Measurements from ENCODE around the gene TSPAN3.

Gene TSPAN3

DNA sequence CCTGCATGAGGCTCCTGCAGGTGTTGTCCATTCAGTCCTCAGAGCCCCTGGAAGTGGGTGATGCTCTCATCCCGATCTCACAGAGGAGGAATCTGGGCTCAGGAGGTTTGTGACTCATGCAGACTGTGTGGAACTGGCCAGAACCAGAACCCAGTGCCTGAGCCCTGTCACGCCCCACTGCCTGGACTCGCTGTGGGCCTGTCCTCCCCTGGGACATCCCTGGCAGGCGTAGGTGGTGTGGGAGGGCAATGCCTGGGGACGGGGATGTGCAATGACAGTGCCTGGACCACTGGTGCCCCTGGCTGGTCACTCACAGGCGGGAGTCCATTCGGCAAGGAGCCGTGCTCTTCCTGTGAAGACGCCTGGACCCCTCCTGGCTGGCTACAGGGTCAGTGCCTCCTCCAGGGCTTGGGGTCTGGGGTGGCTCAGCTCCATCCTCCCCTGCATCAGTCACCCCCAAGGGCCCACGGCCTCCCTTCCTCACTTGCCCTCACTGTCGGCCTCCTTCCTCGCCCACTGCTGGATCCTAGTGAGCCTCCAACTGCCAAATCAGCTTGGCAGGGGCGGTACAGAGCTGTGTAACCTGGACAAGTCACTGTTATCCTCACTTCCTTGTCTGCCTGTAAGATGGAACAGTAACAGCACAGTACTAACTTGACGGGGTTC is 61.1 kb downstream of the TSPAN3 start:
- peaks cover 2% of the 10 kb centered on the region for H3K9me3 ChIP-seq (ENCODE audit: severe bottlenecking)
- no peaks in the 10 kb centered on the region for H3K36me3 ChIP-seq (ENCODE audit: low read depth)
- no peak overlapping the region for H3K27ac ChIP-seq (ENCODE audit: poor library complexity, severe bottlenecking)
- no peak for DNase-seq (ENCODE audit: low spot score)
- no peaks in the 10 kb centered on the region for H3K27me3 ChIP-seq (ENCODE audit: insufficient read depth, poor library complexity, severe bottlenecking)
- TF ChIP-seq, protein P1, sequence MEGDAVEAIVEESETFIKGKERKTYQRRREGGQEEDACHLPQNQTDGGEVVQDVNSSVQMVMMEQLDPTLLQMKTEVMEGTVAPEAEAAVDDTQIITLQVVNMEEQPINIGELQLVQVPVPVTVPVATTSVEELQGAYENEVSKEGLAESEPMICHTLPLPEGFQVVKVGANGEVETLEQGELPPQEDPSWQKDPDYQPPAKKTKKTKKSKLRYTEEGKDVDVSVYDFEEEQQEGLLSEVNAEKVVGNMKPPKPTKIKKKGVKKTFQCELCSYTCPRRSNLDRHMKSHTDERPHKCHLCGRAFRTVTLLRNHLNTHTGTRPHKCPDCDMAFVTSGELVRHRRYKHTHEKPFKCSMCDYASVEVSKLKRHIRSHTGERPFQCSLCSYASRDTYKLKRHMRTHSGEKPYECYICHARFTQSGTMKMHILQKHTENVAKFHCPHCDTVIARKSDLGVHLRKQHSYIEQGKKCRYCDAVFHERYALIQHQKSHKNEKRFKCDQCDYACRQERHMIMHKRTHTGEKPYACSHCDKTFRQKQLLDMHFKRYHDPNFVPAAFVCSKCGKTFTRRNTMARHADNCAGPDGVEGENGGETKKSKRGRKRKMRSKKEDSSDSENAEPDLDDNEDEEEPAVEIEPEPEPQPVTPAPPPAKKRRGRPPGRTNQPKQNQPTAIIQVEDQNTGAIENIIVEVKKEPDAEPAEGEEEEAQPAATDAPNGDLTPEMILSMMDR (IDR thresholded peaks at IDR 0.05; ENCODE audit: poor library complexity, severe bottlenecking) = no peak
- H3K4me3 ChIP-seq (ENCODE audit: severe bottlenecking) = no peak overlapping the region
- H3K4me1 ChIP-seq (ENCODE audit: insufficient read depth, poor library complexity, severe bottlenecking) = peaks cover 3% of the 10 kb centered on the region
- 0 out of 3 replicates have a peak, but pooled peaks have one; percentile 8 for ATAC-seq (ENCODE audit: low read depth)

DNA sequence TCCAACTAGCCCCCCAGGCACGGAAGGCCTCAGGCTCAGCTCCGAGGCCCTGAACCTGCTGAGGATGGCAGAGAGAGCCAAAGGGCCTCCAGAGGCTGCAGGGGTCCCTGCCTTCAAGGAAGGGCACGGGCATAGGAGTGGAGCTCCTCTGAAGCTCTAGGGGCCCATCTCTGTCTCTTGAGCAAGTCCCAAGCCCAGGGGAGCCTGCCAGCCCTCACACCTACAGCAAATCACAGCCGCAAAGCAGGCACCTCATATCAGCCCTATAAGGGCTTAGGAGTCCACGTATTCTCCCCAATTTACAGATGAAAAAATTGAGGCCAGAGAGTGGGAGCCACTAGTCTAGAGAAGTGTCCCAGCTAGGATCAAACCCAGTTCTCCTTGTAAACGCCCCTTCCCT is 61.7 kb downstream of the TSPAN3 start:
- H3K36me3 ChIP-seq (ENCODE audit: low read depth) = no peaks in the 10 kb centered on the region
- H3K27me3 ChIP-seq (ENCODE audit: insufficient read depth, poor library complexity, severe bottlenecking) = no peaks in the 10 kb centered on the region
- peaks cover 2% of the 10 kb centered on the region for H3K9me3 ChIP-seq (ENCODE audit: severe bottlenecking)
- ATAC-seq (ENCODE audit: low read depth) (no peak), DNase-seq (ENCODE audit: low spot score) (no peak)
- peaks cover 3% of the 10 kb centered on the region for H3K4me1 ChIP-seq (ENCODE audit: insufficient read depth, poor library complexity, severe bottlenecking)
- TF ChIP-seq, protein P1 (IDR thresholded peaks at IDR 0.05; ENCODE audit: poor library complexity, severe bottlenecking) = no peak
- H3K27ac ChIP-seq (ENCODE audit: poor library complexity, severe bottlenecking) = no peak overlapping the region
- no peak overlapping the region for H3K4me3 ChIP-seq (ENCODE audit: severe bottlenecking)

DNA sequence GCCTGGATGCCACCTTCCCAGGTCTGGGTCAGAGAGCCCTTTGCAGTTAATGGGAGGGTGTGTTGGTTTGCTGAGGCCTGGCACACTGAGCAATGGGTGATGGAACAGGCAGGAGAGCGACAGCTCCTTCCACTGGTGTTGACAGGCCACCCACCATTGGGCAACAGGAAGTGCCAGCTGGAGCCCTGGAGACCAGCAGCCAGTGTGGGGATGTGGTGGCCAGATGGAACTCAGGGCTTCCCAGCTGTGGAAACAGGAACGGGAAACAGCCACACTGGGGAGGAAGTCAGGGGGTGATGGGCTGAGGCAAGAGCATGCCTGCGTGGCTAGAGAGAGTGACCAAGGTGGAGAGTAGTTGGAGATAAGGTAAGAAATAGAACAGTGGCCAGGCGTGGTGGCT is 66.7 kb downstream of the TSPAN3 start:
- H3K27me3 ChIP-seq (ENCODE audit: insufficient read depth, poor library complexity, severe bottlenecking) = no peaks in the 10 kb centered on the region
- no peaks in the 10 kb centered on the region for H3K4me1 ChIP-seq (ENCODE audit: insufficient read depth, poor library complexity, severe bottlenecking)
- no peak for DNase-seq (ENCODE audit: low spot score)
- H3K4me3 ChIP-seq (ENCODE audit: severe bottlenecking) = no peak overlapping the region
- peaks cover 2% of the 10 kb centered on the region for H3K9me3 ChIP-seq (ENCODE audit: severe bottlenecking)
- TF ChIP-seq, protein P1 (IDR thresholded peaks at IDR 0.05; ENCODE audit: poor library complexity, severe bottlenecking) = no peak
- ATAC-seq (ENCODE audit: low read depth) = no peak
- H3K36me3 ChIP-seq (ENCODE audit: low read depth) = no peaks in the 10 kb centered on the region
- H3K27ac ChIP-seq (ENCODE audit: poor library complexity, severe bottlenecking) = no peak overlapping the region

DNA sequence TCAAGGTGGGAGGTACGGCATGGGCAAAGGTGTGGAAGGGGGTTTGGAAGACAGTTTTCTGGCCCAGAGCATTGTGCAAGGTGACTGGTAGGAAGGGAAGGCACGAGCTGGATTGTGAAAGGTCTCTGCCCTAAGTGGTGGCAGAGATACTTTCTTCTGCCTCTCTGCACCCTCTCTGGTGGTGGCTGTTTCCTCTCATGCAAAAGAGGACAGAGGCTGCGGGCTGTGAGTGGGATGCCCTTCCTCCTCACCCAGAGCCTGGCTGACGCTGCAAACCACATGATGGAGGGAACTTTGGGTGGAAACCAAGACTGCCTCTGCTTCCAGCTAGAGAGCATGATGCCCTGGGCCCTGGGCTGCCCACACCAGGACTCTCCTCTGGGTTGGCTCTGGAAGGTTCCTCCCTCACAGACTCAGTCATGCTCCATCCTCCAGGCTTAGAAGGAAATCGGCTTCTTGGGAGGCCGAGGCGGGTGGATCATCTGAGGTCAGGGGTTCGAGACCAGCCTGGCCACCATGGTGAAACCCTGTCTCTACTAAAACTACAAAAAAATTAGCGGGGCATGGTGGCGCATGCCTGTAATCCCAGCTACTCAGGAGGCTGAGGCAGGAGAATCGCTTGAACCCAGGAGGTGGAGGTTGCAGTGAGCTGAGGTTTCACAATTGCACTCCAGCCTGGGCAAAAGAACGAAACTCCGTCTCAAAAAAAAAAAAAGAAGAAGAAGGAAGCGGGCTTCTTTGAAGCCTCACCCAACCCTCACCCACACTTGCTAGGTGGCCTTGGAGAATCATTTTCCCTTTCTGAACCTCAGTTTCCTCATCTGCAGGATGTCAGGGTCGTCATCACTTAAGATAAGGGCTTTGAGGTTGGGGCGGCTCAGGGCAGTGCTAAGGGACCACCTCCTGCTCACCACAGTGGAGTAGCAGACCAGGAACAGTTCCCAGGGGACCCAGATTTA is 67.7 kb downstream of the TSPAN3 start:
- Histone ChIP-seq H3K27ac (ENCODE audit: poor library complexity, severe bottlenecking) (no peak overlapping the region), H3K27me3 (ENCODE audit: insufficient read depth, poor library complexity, severe bottlenecking) (no peaks in the 10 kb centered on the region), H3K36me3 (ENCODE audit: low read depth) (no peaks in the 10 kb centered on the region), H3K4me1 (ENCODE audit: insufficient read depth, poor library complexity, severe bottlenecking) (no peaks in the 10 kb centered on the region), H3K4me3 (ENCODE audit: severe bottlenecking) (no peak overlapping the region), H3K9me3 (ENCODE audit: severe bottlenecking) (peaks cover 2% of the 10 kb centered on the region)
- TF ChIP-seq, protein P1 (IDR thresholded peaks at IDR 0.05; ENCODE audit: poor library complexity, severe bottlenecking) = no peak
- no peak for ATAC-seq (ENCODE audit: low read depth)
- no peak for DNase-seq (ENCODE audit: low spot score)
